ENCODE results near the gene ZNF316.

ZNF316 gene

GRCh38 chr7:6691609-6692106 is 54.5 kb downstream of the ZNF316 start:
- DNase-seq (ENCODE audit: low read depth) = no peak

GRCh38 chr7:6700793-6701192 is 63.7 kb downstream of the ZNF316 start:
- DNase-seq (ENCODE audit: low read depth) = no peak

- no peak for DNase-seq (ENCODE audit: low read depth)
These were observed 64.7 kb downstream of the ZNF316 start for GRCh38 chr7:6701860-6702259.
